HG03565 (cell line): ENCODE results near the gene COL15A1.
"Not testable (repeated sequence)": the region's sequence is repeated elsewhere in the genome, so short reads cannot be mapped to it uniquely, and the experiment has no call there.

Experiments
- ATAC-seq: cut with Tn5 transposase; IDR thresholded peaks from one replicate; pipeline ENCODE4 v1.9.1; 2021; ENCODE audit warnings: mild to moderate bottlenecking, moderate library complexity; ENCODE audit not compliant: unreplicated experiment

The COL15A1 gene

DNA sequence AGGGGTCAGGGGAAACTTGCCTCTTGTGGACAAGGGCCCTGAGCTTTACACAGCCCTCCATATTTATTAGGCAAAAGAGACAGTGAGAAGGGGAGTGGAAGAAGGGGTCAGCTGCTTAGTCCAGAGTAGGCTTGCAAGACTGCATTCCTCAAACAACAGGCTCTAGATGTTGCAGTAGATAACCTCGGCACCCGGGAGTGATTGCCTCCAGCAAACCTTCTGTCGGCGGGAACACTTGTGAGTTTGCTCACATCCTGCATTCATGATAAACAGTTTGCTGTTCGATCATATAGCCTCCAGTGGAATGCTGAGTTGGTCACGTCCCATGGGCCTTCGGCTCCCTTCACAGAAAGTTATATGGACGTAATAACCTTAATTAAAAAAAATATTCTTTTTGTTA lies 66.7 kb downstream of the COL15A1 start:
- not testable (repeated sequence) for ATAC-seq

DNA sequence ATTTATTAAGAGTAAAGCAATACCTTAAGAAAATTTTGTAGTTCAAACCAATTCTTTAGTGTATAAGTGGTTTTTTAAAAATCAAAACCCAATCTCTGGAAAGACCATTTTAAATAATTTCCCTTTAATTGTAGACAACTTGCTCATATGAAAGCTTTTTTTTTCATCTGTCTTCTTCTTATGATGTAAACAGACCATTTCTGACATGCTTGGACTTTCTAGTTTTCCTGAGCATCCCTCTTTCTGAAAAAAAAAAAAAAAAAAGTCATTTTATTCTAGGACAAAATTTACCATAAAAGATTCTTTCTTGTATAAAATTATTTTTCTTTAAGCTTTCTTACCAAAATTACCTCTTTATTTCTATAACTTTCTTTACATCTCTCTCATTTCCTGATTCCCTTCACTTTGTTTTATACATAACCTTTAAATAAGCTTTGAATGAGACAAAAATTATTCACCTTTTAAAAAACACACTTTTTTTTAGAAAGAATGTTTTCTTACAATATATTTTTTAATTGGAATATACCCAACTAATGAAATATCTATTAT lies 67.5 kb downstream of the COL15A1 start:
- no peak for ATAC-seq

DNA sequence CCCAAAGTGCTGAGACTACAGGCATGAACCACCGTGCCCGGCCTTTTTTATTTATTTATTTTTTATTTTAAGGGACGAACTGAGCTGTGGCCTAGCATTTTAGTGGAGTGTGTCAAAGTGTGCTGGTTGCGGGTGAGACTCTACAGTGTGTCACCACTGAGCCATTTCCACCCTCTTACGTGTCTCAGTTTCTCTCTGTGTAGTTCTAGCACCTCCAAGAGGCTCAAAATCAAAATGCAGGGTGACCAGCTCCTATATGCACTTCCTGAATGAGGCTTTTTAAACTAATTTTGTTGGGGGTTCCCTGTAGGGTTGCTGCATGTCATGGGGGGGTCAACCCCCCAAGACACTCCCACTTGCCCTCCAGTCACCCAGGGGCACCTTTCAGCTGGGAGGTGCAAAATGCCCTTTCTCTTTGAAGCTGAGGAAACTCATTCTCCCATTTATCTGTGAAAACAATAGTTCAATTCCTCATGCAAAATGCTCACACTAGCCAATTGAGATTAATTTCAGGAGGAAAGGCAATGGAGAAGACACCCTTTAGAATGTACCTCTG lies 69.3 kb downstream of the COL15A1 start:
- no peak for ATAC-seq

DNA sequence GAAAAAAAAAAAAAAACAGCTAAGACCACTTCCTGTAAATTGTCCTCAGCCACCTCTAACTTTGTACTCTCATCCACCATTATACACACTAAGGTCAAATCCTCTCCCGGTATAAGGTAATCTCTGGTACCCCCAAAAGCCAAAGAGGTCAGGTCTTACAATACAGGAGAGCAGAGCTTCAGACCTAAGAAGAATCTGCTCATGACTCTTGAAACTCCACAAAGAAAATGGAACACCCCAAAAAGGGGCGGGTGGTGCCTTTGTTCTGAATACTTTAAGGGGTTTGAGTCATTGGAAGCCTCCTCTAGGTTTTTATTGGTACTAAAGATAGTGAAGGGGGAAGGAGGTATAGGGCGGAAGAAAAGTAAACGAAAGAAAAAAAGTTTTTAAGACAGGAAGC lies 69.8 kb downstream of the COL15A1 start:
- no peak for ATAC-seq

DNA sequence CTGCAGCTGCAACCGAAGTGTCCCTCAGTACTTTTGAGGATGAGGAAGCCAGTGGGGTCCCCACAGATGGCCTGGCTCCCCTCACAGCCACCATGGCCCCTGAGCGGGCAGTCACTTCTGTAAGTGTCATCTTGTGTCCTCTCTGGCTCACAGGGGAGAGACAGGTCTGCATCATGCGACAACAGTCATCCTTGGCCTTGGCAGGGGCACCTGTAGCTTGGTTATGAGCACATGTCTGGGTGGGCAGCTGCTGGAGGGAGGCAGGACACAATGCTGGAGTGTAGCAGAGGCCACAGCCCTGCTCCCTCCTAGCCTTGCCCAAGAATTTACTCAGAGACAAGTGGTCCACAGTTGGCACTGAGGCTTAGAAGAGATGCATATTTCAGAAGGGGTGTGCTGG lies 71.7 kb downstream of the COL15A1 start:
- no peak for ATAC-seq

DNA sequence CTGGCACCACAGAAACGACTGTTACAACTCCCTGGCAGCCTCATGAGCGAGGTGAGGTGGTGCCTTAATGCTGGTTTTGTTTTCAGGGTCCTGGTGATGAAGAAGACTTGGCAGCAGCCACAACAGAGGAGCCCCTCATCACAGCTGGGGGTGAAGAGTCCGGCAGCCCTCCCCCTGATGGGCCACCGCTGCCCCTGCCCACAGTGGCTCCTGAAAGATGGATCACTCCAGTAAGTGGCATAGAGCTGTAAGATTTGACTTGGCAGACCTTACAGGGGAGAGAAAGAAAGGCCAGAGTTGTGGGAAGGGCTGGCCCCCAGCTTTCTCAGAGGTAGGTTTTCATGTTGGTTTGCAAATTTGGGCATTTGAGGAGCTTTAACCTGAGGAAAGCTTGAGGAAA lies 72.2 kb downstream of the COL15A1 start:
- no peak for ATAC-seq

DNA sequence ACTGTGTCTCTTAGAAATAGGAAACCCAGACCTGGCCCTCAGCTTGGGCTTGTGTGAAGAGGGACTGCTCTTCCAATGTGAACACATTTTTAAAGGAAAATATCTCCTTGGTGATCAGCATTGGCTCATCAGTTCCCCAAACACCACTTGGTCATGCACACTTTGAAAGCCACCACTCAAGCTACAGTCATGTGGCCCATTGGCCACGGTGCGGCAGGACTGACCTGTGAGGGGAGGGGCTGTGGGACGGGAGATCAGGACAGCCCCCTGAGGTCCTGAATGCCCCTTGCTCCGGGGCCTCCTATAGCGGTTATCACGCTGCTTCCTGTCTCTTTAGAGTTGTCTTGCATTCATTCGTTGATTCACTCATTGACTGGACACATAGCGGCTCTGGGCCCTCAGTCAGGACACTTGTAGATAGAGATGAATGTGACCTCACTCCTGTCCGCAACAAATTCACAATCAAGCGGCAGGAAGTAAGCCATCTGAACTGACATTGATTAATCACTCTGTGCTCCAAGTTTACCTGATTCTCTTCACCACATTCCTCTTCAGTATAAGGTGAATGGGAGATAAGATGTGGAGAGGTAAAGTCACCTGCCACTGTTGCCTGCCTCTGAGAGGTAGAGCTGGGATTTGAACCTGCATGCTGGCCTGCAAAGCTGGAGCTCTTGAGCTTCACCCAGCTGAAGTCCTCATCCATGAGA lies 73.1 kb downstream of the COL15A1 start:
- ATAC-seq: no peak

DNA sequence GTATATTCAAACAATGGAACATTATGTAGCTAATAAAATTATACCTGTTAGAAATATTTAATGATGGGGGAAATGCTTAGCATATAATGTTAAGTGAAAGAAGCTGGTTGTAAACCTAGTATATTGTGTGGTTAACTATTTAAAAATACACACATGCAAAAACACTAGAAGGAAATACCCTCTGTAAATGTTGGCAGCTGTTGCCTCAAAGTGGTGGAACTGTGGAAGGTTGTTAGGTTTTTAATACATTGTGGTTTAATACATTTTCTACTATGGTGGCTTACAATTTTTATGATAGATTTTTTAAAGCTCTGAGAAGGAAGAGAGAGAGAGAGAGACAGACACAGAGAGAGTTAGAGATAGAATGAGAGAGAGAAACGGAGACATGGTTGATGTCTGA lies 74.9 kb downstream of the COL15A1 start:
- ATAC-seq: no peak

DNA sequence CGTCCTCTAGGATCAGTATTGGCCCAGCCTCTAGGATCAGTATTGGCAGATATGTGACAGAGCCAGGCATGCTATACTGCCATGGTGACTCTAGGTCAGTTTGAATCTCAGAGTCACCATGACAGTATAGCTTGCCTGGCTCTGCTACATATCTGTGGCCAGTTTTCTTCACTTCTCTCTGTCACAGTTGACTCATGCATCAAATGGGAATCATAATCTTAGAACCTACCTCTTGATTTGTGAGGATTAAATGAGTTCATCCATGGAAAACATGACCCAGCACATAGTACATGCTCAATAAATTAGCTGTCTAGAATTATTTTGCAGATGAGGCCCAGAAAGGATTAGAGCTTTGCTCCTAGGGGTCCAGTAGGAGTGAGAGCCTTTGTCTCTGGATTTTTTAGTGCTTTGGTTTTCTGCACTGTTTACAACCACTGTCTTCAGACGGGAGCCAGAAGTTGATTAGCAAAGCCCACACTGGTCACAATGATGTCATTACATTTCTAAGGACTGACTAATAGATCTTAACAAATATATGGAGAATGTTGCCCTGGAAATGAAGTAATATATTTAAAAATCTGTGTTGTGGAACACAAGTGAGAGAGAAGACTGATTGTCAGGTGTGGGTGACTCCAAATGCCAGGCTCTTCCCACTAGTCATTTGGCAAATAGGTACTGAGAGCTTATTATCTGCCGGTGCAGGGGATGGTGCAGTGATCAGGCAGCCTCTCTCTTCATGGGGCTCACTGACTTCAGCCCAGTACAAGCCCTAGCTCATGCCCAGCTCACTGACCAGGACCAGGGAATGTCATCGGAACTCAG lies 76.0 kb downstream of the COL15A1 start:
- ATAC-seq: no peak

DNA sequence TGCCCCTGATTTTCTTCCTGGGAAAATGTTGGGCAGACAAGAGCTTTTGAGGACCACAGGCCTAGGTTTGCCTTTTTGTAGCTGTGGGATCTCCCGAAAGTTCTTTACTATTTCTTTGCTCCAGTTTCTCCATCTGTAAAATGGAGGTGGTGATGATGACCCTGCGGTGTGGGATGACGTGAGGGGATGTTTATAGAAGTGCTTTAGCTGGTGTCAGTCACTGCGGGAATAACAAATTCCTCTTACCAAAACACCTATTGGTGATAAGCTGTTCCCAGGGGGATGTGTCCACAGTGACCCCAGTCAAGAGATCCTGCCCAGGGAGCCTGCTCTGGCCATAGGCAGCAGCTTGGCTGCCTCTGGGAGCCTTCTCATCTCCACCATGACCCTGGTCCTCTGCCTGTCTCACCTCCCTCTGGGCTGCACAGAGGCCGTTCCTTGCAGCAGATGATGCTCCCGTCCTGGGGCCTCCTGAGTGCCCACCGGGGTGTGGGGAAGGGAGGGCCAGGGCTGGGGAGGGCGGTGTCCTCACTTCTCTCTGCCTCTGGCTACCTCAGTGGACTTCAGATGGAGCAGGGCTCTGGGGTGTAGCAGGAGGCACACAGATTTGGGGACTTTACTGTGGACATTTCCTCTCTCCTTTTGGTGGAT lies 77.2 kb downstream of the COL15A1 start:
- ATAC-seq: no peak

DNA sequence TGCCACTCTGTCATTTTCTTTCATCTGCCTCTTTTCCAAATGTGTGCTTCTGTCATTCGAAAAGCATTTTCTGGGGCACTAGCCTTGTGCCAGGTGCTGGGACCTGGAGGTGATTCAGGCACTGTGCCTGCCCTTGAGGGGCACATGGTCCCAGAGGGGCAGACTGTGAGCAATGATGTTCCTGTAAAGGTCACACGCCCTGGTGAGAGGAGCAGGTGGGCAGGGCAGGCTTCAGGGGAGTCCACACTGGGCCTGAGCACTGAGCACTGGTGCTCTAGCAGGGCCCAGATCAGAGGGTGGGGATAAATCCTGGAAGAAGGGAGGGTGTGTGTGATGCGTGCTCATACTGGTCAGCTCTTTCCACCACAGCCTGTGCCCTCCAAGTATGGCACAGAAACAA lies 77.8 kb downstream of the COL15A1 start:
- ATAC-seq: no peak

DNA sequence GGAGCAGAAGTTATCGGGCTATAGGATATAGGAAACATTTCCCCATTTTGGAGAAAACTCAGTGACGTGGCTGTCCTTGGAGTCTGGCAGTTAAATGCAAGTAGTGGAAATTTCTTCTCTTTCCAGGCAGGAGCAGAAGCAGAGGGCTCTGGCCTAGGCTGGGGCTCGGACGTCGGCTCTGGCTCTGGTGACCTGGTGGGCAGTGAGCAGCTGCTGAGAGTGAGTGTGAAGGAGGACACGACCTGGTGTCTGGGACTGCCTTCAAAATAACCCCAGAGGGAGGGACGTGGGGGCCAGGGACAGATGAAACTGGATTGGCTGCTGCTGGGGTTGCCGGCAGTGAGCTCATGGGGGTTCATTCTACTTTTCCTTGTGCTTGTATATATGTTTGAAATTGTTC lies 79.5 kb downstream of the COL15A1 start:
- no peak for ATAC-seq

DNA sequence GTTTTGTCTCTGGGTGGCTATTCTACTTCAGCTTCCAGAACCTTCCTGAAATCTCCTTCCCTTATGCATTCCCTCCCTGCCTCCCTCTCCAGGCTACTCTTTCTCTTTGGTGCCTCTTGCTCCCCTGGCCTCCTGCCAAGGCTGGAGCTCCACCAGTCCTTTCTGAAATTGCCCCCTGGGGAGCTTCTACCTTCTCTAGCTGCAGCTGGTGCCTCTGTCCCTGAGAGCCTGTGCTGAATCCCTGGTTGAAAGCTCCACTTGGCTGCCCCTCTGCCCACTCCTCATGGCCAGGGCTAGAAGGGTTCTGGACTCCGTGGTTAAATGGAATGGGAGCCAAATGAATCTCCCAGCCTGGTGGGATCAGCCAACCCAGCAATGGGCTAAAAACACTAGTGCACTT lies 80.1 kb downstream of the COL15A1 start:
- no peak for ATAC-seq

DNA sequence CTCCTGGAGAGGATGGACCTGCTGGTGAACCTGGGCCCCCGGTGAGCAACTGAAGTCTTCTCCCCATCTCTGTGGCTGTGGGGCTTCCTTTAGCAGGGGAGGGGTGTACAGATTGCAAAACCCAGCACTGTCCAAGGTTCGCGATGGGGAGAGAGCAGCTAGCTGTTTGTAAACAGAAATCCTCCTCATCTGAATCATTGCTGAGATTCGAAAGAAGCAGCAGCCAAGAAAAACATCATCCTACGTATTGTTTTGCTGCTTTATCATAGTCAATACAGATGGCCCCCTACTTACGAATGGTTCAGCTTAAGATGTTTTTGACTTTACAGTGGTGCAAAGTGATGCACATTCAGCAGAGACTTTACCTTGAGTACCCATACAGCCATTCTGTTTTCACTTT lies 81.3 kb downstream of the COL15A1 start:
- no peak for ATAC-seq

DNA sequence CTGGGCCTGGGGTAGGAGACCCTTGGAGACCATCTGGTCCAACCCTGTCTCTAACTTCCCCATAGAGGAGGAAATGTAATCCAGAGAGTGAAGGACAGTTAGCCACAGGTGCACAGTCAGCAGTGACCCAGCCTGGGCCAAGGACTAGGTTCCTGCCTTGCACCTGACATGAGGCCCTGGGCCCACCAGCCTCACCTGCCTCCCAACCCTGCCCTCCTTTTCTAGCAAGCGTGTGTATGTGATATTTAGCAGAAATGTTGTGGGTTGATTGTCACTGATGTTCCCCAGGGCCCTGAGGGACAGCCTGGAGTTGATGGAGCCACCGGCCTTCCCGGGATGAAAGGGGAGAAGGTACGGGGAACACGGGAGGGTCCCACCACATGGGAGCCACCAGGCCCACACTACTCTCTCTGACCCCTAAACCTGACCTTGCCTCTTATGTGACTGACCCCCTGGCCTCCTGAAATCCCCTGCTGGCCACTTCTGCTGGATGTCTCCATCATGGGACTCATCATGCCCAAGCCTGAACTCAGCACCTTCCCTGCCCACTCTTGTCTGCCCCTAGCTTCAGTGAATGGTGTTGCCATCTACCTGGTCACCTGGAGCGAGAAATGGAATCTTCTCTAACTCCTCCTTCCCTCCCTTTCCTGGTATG lies 82.0 kb downstream of the COL15A1 start:
- no peak for ATAC-seq

DNA sequence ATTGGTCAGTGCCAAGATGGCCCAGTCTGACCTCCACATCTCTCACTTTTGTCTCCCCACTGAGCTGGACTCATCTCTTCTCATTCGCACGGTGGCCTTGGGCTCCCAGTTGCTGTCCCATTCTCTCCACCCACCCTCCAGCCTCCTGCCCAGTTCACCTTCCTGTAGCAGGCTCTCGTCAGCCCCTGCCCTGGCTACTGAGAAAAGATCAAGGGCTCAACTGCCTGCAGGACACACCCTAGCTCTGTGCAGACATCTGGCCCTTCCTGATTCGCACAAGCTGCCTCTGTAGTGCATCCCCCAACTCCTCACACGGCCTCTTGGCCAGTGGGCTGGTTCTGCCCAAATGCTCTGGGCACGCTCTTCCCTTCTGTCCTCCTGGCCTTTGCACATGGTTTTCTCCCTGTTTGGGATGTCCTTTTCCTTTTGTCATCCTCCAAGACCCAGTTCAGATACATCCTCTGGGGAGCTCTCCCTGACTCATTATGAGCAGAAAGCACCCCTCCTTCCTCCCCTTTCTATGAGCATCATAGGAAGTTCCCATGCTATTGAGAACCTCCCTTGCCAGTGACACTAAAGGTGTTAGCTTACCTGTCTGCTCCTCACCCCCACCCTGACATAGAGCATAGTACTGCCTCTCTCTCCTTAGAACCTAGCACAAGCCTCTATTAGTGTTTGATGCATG lies 82.7 kb downstream of the COL15A1 start:
- ATAC-seq: no peak

DNA sequence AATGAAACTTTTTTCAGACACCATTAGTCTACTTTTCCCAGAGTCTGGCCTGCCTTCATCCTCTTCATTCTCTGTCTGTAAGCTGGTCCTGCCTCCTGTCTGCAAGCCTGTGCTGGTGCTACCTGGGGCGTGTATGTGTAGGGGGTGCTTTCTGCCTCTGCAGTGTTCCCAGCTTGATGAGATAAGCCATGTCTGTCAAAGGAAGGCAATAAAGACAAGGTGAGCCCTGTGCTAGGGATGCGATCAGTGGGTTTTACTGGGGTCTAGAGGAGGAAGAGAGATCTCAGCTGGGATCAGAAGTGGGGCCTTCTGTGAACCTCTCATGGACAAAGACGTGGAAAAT lies 83.2 kb downstream of the COL15A1 start:
- ATAC-seq: no peak

DNA sequence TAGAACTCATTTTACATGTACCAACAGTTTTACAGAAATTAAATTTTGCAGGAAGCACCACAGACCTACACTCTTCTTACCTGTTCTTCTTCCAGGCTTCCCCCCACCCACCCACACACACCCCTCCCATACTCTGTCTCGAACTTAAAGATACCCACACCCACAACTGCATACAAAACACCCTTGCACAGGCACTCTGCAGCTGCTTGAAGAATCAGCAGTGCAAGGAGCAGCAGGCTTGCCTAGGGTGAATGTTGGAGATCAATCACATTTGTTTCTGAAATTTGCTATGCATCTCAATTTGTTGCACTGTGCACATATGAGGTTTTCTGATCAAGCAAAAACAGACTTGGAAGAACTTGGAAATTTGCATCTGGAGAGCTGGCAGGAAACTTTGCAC lies 83.7 kb downstream of the COL15A1 start:
- no peak for ATAC-seq

DNA sequence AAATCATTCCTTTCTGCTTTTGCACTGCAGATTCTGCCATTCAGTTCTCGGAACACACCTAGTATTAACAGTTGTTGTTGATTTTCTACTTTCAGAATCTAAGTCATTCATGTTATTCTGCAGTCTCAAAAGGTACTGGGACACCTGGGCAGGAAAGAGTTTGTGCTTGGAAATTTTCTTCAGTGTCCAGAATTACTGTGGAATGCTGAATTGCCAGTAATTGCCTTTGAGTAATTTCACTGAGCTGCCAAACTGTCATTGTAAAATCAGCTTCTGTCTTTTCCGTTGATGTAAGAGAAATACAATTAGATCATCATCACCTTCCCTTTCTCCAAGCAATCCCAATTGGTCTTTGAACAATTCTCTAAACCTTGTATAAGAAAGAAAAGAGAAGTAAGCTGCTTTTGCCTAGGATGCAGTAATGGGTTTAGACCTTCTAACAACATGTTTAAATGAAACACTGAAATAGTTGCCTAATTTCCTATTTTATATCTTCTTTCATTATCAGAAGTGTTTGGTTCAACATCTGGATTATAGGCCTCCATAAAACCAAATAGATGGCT lies 85.5 kb downstream of the COL15A1 start:
- no peak for ATAC-seq

DNA sequence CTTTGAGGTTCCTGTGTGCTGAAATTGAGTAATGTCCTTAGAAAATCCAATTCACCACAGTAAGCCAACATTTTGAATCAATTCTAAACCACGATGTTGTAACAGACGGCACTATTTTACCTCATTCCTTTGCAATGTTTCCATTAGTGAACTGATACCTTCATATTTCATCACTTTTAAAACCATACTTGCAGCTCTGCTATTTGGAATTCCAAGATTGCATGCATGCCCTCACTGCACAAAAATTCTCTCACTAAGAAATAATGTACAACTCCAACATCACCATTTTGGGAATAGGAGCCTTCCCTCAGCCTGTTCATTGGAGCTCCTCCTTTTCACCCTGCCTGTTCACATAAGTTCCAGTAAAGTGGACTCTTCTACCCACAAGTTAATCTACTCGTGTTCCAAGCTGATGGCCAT lies 86.4 kb downstream of the COL15A1 start:
- ATAC-seq: no peak
